PC-9 (cell line): Measurements from ENCODE around the gene GALNT9.

ENCODE experiments used
- EZH2 ChIP-seq: fragments of 200-600 bp; sonication (generic); IDR thresholded peaks from 2 replicates; pipeline ENCODE4 v1.8.0; 2017; ENCODE audit warnings: antibody characterized with exemption, low read depth
- TF ChIP-seq, protein P1 (sequence below): fragments of 200-600 bp; sonication (generic); conservative IDR thresholded peaks from 2 replicates; pipeline ENCODE4 v1.6.1; 2017; ENCODE audit warnings: mixed run types, antibody characterized with exemption, mild to moderate bottlenecking, moderate library complexity

DNA sequence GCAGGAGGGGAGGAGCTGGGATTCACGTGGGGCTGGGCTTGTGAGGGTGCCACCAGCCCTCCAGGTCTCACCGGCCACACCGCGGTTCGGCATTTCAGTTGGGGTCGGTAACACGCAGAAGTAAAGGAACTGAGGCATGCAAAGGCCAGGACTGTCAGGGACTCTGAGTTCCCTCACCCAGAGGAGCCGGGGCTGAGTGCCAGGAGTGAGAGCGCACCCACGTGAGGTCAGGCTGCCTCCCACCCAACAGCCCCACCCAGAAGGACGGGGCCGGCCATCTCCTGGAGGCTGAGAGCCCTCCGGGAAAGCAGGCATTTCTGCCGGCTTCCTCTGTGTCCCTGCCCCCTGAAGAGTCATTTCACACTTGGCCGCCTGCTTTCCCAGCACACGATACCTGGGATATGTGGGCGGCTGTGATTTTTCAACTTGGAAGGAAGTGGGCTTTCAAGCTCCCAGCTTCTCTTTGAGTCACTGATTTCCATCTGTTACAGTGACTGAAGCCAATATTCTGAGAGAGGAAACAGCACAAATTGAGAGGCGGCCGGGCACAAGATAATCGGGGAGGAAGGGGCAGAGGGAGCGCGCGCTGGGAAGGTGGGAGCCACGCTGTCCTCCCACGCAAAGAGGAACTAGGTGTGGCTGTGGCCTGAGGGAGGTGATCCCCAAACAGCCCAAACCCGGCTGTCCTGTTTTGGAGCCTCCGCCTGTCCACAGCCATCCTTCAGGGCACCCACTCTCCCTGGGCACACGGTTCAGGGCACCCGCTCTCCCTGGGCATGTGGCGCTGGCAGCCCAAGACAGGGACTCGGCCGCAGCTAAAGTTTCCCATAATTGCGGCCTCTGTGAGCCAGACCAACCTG is 19.0 kb downstream of the GALNT9 start:
- TF ChIP-seq, protein P1, sequence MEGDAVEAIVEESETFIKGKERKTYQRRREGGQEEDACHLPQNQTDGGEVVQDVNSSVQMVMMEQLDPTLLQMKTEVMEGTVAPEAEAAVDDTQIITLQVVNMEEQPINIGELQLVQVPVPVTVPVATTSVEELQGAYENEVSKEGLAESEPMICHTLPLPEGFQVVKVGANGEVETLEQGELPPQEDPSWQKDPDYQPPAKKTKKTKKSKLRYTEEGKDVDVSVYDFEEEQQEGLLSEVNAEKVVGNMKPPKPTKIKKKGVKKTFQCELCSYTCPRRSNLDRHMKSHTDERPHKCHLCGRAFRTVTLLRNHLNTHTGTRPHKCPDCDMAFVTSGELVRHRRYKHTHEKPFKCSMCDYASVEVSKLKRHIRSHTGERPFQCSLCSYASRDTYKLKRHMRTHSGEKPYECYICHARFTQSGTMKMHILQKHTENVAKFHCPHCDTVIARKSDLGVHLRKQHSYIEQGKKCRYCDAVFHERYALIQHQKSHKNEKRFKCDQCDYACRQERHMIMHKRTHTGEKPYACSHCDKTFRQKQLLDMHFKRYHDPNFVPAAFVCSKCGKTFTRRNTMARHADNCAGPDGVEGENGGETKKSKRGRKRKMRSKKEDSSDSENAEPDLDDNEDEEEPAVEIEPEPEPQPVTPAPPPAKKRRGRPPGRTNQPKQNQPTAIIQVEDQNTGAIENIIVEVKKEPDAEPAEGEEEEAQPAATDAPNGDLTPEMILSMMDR: no peak
- TF ChIP-seq EZH2: no peak
